ENCODE results near the gene TIAM2.

TIAM2 gene

DNA sequence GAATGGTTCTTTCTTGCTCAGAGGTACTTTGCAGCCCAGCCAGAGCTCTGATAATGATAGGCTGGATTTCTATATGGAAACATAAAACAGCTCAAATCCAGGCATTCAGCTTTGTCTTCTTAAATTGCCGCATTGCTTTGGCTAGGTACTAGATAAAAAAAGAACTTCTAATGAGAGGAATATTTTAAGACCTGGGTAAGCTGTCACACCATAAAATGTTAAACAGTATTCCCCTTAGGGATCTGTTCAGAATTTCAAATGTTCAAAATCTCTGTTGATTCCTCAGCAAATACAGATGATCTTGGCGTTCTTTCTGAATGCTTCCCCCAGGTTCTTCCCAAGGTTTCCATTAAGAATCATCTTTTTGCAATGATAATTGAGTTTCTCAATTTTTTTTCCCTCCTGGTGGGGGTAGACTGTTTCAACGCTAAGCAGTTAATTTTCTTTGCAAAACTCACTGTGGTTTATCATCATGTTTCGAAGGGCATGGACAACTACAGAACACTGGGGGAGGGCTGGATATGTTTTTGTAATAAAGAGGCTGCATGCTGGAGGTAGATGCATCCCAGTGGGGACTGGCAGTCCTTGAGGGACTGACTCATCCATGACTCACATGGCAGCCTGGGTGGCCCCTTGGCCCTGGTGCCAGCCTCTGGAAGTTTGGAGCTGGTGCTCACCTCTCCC lies 31.0 kb downstream of the TIAM2 start:
- DNase-seq (ENCODE audit: low read depth), result peak; percentile 34

DNA sequence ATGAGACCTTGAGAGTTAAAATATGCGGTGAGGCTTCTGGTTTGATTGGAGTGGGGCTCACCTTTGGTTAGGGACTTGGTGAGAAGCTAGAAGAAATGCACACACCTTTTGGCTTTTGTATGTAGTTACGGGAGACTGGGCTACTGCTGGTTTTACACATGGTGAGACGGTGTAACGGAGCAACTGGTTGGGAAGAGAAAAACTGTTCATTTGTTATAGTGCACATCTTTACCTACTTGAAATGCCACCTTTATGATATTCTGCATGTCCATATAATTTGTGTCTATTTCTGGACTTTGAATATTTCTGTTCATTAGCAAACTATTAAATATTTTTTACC lies 31.6 kb downstream of the TIAM2 start:
- DNase-seq (ENCODE audit: low read depth), result no peak

GRCh38 chr6:155030148-155030720 lies 35.1 kb downstream of the TIAM2 start:
- no peak for DNase-seq (ENCODE audit: low read depth)

GRCh38 chr6:155031091-155031490 lies 36.0 kb downstream of the TIAM2 start:
- no peak for DNase-seq (ENCODE audit: low read depth)

DNA sequence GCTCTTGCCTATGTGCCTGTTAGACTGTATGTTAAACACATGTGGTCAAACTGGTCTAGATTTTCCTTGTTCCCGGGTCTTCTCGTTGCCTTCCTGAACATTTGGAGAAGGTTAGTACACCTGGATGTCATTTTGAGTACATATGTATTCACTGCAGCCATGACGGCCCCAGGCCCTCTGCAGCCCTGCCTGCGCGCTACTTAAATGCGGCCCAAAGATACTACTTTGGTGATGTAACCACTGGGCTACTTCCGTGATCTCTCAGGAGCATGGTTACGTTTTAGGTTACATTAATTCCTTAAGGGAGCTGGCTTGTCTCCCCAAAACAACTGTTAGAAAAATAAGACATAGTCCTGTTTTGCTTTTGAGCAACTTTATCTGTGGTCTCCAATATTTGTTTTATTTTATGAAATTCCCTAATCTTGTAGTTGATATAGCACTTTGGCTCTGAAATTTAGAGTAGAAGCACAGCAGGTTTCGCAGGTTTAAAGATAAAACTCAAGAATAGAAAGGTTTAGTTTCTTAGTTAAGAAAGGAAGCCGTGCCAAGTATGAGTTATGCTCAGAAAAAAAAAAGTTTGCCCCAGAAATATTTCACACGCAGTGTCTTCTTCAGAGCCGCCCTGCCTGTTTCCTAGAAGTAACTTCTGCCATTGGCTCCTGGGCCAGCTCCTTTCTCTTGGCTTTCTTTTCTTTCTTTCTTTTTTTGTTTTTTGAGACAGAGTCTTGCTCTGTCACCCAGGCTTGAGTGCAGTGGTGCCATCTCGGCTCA lies 38.1 kb downstream of the TIAM2 start:
- no peak for DNase-seq (ENCODE audit: low read depth)

GRCh38 chr6:155036907-155037306 lies 41.8 kb downstream of the TIAM2 start:
- DNase-seq (ENCODE audit: low read depth), result no peak

DNA sequence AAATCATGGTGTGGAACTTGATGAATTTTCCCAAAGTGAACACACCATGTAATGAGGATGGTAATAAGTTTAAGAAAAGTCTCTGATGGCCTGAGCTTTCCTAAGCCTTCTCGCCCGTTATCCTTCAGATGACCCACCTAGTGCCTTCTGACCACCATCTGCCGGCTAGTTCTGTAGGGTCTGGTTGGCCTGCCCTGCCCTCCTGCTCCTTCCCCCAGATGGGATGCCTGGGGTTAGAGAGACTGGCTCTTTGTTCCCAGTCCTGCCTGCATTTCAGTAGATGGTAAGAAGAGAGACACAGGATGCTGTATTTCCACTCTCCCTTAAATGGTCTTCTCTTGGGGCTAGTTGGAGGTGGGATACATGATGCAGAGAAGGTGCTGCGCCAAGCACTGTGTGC lies 43.0 kb downstream of the TIAM2 start:
- no peak for DNase-seq (ENCODE audit: low read depth)

GRCh38 chr6:155038527-155038926 lies 43.4 kb downstream of the TIAM2 start:
- no peak for DNase-seq (ENCODE audit: low read depth)

GRCh38 chr6:155039618-155040017 lies 44.5 kb downstream of the TIAM2 start:
- no peak for DNase-seq (ENCODE audit: low read depth)

DNA sequence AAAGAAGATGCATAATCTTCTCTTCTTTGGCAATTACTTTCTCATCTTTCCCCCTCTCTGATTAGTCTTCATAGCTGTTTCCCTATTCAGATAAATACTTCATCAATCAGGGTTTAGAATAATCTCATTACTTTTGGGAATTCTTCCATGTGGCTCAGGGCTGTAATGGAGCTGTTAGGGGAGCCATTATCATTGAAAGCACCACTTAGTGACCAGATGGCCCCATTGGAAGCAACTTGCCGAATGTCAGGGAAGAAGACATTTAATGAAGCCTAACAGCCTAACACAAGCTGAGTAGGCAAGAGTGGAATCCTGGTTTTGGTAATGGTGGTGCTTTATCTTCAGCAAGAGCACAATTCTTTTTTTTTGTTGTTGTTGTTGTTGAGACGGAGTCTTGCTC lies 45.0 kb downstream of the TIAM2 start:
- no peak for DNase-seq (ENCODE audit: low read depth)

DNA sequence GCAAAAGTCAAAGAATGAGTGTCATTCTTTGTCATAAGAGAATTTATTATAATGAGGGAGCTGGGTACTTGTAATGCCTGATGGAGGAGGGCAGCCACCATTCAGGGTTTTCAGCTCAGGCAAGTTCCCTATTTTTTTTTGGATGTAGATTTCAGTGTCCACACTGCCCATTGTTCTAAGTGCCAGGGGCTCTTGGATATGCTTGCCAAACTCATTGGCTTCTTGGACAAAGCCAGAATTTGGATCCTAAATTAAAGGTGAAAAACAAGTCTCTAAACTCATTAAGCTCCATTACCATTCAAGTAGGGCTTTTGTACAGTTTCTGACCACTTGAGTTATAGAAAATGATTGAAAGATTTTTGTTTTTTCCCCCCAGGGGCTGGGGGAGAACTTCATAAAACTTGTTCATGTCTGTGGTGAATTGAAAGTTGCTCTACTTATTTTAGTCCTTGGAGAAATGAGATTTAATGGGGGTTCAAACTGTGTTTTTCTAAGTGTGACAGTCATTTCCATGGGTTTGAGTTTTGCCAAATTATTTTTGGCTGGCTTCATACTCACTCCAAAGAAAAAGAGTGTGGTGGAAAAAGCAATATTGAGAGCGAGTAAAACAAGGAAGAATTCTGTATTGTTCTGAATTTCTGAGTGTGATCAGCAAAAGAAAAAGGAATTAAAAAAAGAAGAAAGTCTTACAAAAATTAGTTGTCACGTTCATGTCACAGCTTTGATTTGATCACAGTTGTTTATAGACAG lies 46.0 kb downstream of the TIAM2 start:
- no peak for DNase-seq (ENCODE audit: low read depth)

DNA sequence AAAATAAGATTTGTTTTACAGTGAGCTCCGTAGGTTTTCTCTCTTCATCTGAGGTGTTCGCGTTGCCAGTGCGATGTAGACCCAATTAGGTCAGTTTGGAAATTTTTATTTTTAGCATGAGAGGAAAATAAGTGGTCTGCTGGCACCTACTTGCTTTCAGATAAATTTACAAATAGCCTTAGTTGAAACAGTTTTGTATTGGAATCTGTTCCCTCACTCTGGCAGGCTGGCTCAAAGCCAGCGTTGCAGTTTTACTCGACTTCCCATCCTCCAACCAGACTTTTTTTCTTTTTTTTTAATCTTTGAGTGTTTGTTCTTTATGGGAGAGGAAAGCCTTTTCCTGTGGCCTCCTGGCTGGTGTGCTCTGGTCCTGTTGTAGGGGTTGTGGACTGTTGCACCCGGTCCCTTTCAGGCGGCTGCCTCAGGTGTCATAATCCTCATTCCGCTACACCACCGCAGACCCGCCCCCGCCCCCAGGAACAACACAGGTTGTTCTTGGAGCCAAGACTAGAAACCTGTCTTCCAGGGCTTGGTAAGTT lies 46.7 kb downstream of the TIAM2 start:
- no peak for DNase-seq (ENCODE audit: low read depth)

DNA sequence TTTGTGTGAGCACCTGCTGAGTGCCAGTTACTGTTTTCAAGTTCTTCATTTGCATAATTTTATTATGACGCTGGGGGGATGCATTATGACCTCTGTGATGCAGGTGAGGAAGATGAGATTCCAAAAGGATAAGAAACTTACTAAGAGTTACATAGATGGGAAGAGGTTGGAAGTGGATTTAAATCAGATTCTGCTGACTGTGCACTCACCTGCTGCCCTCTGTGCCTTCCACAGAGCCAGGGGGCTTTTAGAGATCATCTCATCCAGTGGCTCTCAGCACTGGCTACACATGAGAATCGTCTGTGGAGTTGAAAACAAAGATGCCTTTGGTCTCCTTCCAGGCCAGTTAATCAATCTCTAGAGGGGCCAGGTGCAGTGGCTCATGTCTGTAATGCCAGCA lies 47.9 kb downstream of the TIAM2 start:
- no peak for DNase-seq (ENCODE audit: low read depth)

GRCh38 chr6:155045561-155046404 lies 50.7 kb downstream of the TIAM2 start:
- DNase-seq (ENCODE audit: low read depth), result no peak

- no peak for DNase-seq (ENCODE audit: low read depth)
These were observed 52.4 kb downstream of the TIAM2 start for GRCh38 chr6:155047523-155047922.

DNA sequence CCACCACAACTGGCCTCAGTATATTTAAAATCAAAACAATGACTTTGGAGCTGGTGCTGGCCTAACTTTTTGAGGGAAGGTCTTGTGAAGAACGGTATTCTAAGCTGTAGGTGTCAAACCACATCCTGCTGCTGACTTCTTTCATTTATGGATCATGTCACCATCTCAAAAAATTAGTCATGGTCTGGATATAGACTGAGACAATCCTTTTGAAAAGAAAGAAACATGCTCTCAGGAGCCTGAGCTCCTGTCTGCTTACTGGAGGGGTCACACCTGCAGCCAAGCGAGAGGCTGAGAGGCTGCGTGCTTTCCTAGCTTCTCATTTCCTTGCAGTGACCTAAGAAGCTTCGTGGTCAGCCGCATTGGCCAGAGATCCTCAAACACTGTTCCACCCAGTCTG lies 55.2 kb downstream of the TIAM2 start:
- peak; percentile 56 for DNase-seq (ENCODE audit: low read depth)

DNA sequence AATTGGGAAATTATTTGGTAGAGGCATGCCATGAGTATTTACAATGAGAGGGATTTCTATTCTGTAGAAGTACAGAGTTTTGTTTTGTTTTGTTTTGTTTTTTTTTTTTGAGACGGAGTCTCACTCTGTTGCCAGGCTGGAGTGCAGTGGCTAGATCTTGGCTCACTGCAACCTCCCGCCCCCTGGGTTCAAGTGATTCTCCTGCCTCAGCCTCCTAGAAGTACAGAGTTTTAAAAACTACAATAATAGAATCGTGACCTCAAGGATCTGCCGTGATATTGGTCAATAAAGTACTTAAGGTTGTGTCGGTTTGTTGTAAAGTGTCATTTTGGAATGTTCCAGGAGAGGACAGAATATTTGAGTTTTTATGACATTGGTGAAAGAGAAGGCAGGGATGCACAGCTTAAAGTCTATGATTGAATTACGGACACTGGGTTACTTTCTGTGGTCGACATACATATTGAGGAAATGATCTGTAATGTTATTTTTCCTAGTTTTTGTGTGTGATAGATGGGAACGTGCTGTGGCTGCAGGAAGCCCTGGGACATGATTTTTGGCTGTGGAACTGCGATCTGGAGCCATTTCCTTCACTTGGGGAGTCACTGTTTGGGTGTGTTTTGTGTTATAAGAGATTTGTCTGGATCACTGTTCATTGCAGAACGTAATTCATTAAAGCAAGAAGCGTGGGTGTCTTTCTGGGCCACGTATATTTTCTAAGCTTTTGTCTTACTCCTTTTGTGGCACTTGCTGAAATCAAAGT lies 59.6 kb downstream of the TIAM2 start:
- no peak for DNase-seq (ENCODE audit: low read depth)

GRCh38 chr6:155055729-155056128 lies 60.6 kb downstream of the TIAM2 start:
- DNase-seq (ENCODE audit: low read depth), result no peak

- DNase-seq (ENCODE audit: low read depth), result no peak
These were observed 61.6 kb downstream of the TIAM2 start for GRCh38 chr6:155056756-155057155.

DNA sequence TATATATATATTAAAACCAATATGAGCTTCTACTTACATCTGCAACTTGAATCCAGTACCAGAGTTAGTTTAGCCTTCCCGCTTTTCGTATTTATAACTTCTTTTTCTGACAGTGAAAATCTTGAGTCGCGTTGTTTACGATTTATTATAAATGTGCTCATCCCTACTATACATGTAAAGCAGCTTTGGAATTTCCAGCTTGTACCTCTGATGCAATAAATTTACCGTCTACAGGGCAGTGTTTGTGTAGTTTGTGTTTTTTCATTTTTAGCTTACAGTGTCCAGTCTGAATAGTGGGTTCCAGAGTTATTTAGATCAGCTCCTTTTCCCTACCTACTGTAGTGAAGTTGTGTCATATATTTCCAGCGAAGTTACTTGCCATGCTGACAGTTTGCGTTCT lies 66.3 kb downstream of the TIAM2 start:
- DNase-seq (ENCODE audit: low read depth), result no peak

DNA sequence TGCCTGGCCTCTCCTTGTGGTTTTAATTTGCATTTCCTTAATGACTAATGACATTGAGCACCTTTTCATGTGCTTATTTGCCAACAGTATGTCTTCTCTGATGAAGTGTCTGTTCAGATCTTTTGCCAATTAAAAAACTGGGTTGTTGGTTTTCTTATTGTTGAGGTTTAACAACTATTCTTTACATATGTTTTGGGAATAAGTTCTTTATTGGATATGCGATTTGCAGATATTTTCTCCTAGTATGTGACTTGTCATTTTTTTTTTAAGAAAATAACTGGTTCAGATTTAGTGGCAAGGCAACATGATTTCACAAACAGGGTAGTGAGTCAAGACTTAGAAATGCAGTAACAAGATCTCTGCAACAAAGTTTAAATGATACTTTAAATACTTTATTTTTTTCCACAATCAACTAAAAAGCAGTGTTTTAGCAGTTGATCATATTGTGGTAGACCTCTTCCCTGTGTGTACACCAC lies 67.8 kb downstream of the TIAM2 start:
- peak; percentile 68 for DNase-seq (ENCODE audit: low read depth)

All from non-pigmented ciliary epithelial cell (primary cell).